ENCODE measurements around the gene KRTAP20-3.

DNA sequence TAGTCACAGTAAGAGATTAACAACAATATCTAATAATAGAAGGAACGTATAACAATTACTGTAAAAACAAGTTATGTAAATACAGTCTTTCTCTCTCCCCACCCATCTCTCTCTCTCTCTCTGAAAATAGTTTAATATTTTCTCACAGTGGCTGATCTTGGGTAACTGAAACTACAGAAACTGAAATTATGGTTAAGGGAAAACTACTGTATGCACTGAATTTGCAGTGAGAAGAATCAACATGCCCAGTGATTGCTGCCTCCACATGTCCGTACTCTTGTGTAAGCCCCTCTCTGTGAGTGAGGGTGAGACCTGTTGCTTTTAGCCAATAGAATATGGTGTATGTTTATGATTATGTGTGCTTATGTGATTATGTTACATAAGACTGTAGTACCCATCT lies 30.5 kb upstream of the KRTAP20-3 start:
- TF ChIP-seq, protein P1, sequence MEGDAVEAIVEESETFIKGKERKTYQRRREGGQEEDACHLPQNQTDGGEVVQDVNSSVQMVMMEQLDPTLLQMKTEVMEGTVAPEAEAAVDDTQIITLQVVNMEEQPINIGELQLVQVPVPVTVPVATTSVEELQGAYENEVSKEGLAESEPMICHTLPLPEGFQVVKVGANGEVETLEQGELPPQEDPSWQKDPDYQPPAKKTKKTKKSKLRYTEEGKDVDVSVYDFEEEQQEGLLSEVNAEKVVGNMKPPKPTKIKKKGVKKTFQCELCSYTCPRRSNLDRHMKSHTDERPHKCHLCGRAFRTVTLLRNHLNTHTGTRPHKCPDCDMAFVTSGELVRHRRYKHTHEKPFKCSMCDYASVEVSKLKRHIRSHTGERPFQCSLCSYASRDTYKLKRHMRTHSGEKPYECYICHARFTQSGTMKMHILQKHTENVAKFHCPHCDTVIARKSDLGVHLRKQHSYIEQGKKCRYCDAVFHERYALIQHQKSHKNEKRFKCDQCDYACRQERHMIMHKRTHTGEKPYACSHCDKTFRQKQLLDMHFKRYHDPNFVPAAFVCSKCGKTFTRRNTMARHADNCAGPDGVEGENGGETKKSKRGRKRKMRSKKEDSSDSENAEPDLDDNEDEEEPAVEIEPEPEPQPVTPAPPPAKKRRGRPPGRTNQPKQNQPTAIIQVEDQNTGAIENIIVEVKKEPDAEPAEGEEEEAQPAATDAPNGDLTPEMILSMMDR (IDR thresholded peaks at IDR 0.05) = no peak
- no peak for TF ChIP-seq POLR2A (IDR thresholded peaks at IDR 0.05)

Measured in heart left ventricle (tissue), 13 donors.